NCI-H748 treated with DMSO at 0.1 percent for 48 hours (cell line): ENCODE results near the gene RIMBP2.
"Not testable (repeated sequence)": the region's sequence is repeated elsewhere in the genome, so short reads cannot be mapped to it uniquely, and the experiment has no call there.

Experiments
- DNase-seq: peaks from one replicate; lab custom pipeline; 2025; lab: John Stamatoyannopoulos, UW

The RIMBP2 gene

GRCh38 chr12:130715998-130716968, at the start of gene RIMBP2:
TSS of gene RIMBP2 (minus strand) at chr12:130716299. CDS start at chr12:130479013, 237,286 bp downstream.
- peak; percentile 79 for DNase-seq

DNA sequence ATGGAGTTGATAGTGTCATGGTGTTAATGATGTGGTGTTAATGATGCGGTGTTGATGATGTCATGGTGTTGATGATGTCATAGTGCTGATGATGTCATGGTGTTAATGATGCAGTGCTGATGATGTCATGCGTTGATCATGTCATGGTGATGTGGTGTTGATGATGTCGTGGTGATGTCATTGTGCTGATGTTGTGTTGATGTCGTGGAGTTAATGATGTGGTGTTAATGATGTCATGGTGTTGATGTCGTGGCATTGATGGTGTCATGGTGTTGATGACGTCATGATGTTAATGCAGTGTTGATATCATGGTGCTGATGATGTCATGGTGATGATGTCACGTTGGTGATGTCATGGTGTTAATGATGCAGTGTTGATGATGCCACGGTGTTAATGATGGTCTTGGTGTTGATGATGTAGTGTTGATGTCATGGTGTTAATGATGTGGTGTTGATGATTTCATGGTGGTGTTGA, 49.1 kb upstream of the RIMBP2 start:
- no peak for DNase-seq

DNA sequence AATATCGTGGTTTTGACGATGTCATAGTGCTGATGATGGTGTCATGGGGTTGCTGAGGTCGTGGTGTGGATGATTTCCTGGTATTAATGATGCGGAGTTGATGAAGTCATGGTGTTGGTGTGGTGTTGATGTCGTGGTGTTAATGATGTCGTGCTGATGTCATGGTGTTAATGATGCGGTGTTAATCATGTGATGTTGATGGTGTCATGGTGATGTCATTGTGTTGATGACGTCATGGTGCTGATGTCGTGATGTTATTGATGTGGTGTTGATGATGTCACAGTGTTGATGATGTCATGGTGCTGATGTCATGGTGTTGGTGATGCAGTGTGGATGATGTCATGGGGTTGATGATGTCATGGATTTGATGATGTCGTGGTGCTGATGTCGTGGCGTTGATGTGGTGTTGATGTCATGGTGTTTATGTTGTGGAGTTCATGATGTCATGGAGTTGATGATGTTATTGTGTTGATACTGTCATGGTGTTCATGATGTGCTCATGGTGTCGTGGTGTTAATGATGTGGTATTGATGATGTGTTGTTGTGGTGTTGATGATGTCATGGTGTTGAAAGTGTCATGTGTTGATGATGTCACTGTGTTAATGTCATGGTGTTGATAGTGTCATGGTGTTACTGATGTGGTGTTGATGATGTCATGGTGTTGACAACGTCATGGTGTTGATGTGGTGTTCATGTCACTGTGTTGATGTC, 48.5 kb upstream of the RIMBP2 start:
- no peak for DNase-seq

DNA sequence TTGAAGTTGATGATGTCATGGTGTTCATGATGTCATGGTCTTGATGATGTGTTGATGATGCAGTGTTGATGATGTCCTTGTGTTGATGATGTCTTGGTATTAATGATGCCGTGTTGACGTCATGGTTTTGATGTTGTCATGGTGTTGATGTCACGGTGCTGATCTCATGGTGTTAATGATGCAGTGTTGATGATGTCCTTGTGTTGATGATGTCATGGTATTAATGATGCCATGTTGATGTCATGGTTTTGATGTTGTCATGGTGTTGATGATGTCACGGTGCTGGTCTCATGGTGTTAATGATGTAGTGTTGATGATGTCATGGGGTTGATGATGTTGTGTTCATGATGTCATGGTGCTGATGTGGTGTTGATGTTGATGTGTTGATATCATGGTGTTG, 48.0 kb upstream of the RIMBP2 start:
- no peak for DNase-seq

- no peak for DNase-seq
Observed at GRCh38 chr12:130762319-130762675, 46.2 kb upstream of the RIMBP2 start.

DNA sequence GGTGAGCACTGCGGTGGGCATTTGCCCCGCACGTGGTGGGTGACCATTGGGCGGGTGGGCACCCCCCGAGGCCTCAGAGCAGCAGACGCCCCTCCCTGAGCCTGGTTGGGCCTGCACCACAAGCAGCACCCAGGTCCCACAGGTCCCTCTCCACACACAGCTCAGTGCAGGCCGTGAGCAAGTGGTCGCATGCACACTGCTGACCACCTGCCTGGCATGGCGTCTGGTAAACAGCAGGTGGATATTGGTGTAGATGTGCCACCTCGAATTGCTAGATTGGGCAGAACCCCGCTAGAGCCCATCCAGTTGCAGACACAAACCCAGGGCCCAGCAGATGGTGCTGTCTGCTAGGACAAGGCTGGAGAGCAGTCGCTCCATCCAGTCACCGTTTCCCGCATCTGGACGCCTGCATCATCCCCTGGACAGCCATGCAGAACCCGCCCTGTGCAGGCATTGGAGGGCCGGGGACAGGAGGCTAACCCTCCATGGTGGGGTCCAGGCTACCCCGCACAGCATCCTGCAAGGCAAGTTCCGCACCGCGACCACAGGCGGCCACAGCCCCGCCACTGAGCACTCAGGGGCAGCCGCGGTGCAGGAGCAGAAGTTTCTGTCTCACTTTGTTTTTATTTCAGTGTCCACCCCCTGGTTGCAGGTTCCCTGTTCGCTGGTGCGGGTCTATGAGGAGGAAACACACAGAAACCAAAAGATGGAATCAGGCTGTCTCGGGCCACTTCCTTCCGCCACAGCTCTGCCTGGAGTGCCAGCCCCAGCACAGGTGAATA, 45.6 kb upstream of the RIMBP2 start:
- DNase-seq = peak; percentile 33

GRCh38 chr12:130754234-130754901, 38.3 kb upstream of the RIMBP2 start:
- DNase-seq = no peak

- DNase-seq = no peak
Observed at GRCh38 chr12:130752692-130753230, 36.7 kb upstream of the RIMBP2 start.

DNA sequence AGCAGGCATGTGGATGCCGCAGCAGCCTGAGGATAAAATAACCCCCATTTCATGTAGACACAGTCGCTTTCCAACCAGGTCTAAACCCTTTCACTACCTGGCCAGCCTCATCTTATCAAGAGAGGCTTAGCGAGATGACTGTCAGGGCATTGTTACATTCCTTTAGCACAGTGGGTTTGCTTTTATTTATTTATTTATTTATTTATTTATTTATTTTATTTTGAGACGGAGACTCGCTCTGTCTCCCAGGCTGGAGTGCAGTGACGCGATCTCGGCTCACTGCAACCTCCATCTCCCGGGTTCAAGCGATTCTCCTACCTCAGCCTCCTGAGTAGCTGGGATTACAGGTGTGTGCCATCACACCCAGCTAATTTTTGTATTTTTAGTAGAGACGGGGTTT, 35.9 kb upstream of the RIMBP2 start:
- DNase-seq = not testable (repeated sequence)

- no peak for DNase-seq
Observed at GRCh38 chr12:130748786-130749185, 32.7 kb upstream of the RIMBP2 start.

DNA sequence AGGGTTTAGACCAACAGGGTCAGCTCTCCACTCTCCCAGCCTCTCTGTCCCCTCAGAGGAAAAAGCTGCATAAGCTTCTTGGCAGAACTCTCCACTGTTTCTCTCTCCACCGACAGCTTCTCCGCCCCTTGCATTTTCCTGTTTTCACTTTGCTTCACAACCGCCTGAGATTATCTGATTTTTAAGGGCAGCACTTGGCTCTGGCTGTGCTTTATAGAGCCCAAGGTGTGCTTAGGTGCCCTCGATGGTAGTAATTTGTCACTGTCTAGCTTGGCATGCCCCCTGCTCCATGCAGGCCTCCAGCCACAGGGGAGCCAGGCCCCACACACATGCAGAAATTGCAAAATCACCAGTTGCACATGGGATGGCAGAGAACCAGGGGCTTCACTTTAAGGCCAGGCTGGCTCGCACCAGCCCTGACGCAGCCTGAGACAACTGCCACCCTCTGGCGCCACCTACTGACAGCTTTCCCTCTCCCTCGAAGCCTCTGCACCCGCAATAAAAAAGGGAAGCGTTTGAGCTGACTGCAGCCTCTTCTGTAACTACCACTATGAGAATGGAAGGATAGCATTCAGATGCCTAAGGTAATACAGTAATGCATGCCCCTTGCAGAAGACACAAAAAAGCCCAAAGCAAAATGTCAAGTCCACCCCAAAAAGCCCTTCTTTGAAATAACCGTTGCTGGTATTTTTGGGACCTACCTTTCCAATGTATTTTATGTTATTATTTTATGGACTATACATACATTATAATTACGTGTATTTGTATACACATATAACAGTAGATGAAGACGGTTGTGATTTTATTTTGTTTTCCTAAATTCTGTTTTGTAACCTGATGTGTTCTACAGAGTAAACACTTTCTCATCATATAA, 32.0 kb upstream of the RIMBP2 start:
- peak; percentile 78 for DNase-seq

GRCh38 chr12:130746546-130746945, 30.4 kb upstream of the RIMBP2 start:
- no peak for DNase-seq

DNA sequence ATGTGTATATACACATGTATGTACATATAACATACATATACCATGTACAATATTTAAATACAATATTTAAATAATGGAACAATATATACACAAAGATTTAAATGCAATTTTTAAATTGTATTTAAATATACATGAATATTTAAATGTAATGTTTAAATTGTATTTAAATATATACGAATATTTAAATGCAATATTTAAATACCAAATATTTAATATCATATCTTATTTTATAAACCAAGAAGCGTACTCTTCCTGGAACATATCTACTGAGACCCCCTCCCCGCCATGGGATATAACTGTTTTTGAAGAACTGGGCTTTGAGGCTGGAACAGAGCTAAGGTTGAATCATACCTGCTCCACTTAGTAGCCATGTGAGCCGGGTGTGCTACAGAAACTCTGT, 29.8 kb upstream of the RIMBP2 start:
- no peak for DNase-seq

DNA sequence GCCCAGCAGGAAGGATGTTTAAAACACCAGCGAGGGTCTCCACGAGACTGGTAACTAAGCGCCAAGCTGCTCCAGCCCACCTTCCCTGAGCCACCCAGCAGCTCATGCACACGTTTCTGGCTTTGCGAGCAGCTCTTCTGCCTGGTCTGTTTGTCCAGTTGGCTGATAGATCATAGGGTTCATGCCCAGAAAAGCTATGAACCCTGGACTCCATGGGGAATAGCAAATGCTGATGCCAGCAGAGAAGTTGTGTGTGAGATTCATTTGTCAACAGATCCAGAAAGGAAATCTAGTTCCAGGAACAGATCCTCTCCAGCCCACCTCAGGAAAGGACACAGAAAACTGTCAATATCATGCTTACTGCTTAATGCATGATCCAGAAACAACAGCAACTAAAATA, 28.2 kb upstream of the RIMBP2 start:
- DNase-seq = no peak

- no peak for DNase-seq
Observed at GRCh38 chr12:130743606-130744005, 27.5 kb upstream of the RIMBP2 start.

DNA sequence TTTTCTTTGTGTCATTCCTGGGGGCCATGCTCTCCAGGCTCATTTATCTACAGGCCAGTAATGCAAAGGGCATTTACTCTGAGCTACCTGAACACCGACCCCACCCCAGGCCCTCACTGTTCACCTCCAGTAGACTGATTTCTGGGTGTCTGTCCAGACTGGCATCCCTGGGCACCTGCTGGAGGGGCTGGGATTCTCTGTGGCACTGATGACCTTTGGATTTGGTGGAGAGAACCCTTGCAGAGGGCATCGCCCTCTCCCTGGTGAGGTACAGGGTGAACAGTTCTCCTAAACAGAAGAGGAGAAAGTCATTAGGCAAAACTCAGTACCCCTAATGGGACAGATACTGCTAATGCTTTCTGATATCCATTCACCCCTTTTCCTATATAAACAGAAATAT, 27.1 kb upstream of the RIMBP2 start:
- DNase-seq = no peak

- DNase-seq = no peak
Observed at GRCh38 chr12:130742716-130743115, 26.6 kb upstream of the RIMBP2 start.

- no peak for DNase-seq
Observed at GRCh38 chr12:130742112-130742511, 26.0 kb upstream of the RIMBP2 start.

- no peak for DNase-seq
Observed at GRCh38 chr12:130739571-130739970, 23.5 kb upstream of the RIMBP2 start.

DNA sequence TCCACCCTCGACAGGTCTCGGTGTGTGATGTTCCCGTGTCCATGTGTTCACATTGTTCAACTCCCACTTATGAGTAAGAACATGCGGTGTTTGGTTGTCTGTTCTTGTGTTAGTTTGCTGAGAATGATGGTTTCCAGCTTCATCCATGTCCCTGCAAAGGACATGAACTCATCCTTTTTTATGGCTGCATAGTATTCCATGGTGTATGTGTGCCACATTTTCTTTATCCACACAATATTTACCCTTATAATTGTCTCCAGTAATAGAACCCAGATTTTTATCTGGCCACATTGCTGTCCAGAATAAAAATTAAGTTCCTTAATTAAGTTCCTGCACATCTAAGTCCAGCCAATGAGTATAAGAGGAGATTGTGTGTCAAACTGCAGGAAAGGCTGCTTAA, 22.3 kb upstream of the RIMBP2 start:
- DNase-seq = not testable (repeated sequence)
